ENCODE results near the gene CKS1B.

GRCh38 chr1:154934358-154934948 is 40.0 kb upstream of the CKS1B start:
- TF ChIP-seq CTCF (IDR thresholded peaks at IDR 0.05; ENCODE audit: insufficient read depth, low read length), result no peak
- TF ChIP-seq SPI1 (IDR thresholded peaks at IDR 0.05; ENCODE audit: borderline replicate concordance, low read depth), result no peak
- TF ChIP-seq POLR2AphosphoS5 (IDR thresholded peaks at IDR 0.05; ENCODE audit: low read depth), result no peak
- TF ChIP-seq GABPA (IDR thresholded peaks at IDR 0.05; ENCODE audit: low read depth), result no peak
- TF ChIP-seq REST (IDR thresholded peaks at IDR 0.05; ENCODE audit: insufficient replicate concordance, low read depth), result no peak

All from HL-60 (cell line).